ENCODE data around the gene TROAP.

DNA sequence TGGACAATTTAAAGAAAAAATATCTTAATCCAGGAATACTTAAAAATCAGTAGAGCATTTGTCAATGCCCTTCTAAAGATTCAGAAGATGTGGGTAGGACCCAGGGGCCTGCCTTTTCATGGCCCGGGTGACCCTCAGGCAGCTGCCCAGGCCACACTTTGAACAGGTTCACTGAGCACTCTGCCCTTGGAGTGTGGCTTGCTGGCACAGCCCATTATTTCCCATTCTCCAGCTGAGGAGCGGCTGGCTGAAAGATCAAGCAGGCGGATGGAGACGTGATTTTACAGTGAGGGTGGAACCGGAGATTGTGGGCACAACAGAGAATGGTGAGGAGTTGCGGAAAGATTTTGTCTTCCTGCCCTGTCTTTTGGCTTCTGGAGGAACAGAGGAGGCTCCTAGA lies 35.2 kb upstream of the TROAP start:
- TF ChIP-seq, protein P1, sequence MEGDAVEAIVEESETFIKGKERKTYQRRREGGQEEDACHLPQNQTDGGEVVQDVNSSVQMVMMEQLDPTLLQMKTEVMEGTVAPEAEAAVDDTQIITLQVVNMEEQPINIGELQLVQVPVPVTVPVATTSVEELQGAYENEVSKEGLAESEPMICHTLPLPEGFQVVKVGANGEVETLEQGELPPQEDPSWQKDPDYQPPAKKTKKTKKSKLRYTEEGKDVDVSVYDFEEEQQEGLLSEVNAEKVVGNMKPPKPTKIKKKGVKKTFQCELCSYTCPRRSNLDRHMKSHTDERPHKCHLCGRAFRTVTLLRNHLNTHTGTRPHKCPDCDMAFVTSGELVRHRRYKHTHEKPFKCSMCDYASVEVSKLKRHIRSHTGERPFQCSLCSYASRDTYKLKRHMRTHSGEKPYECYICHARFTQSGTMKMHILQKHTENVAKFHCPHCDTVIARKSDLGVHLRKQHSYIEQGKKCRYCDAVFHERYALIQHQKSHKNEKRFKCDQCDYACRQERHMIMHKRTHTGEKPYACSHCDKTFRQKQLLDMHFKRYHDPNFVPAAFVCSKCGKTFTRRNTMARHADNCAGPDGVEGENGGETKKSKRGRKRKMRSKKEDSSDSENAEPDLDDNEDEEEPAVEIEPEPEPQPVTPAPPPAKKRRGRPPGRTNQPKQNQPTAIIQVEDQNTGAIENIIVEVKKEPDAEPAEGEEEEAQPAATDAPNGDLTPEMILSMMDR (IDR thresholded peaks at IDR 0.05) = no peak
- TF ChIP-seq POLR2A (IDR thresholded peaks at IDR 0.05) = no peak

Measured in tibial nerve (tissue), 3 donors.